Astrocyte (in vitro differentiated cells and primary cell): ENCODE data around the gene TPO.

Experiments used
- EZH2 ChIP-seq: IDR thresholded peaks from 2 replicates; pipeline ENCODE4 v1.6.1; 2012; ENCODE audit warnings: mild to moderate bottlenecking, low read length, inconsistent platforms; ENCODE audit not compliant: insufficient read depth
- TF ChIP-seq, protein P1 (sequence below): IDR thresholded peaks from 2 replicates; pipeline ENCODE4 v1.5.1; 2011; ENCODE audit warnings: low read depth, mild to moderate bottlenecking, inconsistent platforms, low read length, moderate library complexity; ENCODE audit not compliant: insufficient read depth

DNA sequence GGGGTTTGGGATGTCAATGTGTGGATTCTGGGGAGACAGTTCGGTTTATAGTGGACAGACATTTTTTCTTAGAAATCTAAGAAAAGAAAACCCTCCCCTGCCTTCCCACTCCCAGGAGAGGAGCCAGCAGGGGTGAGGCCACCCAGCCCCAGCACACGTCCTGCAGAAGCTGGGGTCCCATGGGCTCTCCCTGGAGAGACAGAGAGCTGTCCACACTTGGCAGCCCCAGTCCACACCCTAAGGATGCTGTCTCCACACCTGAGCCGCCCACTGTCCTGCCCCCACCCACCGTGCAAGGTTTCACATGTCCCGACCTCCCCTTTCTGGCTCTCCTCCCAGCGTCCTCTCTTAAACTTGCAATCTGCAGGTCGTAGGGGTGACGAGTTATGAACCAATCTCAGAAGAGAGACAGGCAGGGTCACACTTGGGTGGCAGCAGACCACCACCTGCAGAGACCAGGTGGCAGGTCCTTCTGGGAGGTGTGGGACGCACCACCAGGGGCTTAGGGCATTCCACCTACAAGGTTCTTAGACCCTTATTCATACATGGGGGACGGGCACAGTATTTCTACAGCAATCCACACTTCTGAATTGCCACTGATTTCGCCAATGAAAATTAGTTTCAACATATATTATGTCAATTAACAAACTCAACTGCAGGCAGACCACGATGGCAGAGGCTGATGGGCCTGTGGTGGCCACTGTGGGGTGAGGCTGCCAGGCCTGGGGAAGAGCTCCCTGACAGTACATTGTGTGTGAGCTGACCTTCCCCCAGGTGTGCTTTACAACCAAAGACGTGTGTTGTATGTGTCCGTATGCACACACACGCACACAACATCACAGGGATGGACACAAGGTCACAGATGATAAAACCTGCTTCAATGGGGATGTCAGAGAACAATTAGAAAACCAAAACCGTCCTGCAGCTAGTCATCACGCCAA, 158.5 kb downstream of the TPO start:
- TF ChIP-seq, protein P1, sequence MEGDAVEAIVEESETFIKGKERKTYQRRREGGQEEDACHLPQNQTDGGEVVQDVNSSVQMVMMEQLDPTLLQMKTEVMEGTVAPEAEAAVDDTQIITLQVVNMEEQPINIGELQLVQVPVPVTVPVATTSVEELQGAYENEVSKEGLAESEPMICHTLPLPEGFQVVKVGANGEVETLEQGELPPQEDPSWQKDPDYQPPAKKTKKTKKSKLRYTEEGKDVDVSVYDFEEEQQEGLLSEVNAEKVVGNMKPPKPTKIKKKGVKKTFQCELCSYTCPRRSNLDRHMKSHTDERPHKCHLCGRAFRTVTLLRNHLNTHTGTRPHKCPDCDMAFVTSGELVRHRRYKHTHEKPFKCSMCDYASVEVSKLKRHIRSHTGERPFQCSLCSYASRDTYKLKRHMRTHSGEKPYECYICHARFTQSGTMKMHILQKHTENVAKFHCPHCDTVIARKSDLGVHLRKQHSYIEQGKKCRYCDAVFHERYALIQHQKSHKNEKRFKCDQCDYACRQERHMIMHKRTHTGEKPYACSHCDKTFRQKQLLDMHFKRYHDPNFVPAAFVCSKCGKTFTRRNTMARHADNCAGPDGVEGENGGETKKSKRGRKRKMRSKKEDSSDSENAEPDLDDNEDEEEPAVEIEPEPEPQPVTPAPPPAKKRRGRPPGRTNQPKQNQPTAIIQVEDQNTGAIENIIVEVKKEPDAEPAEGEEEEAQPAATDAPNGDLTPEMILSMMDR = no peak
- TF ChIP-seq EZH2 = no peak
